HG02973 (cell line): ENCODE measurements around the gene IFNGR1.
A peak's percentile ranks its signal among the peaks of the same experiment; 100 is the strongest.
"Not testable (repeated sequence)": the region's sequence is repeated elsewhere in the genome, so short reads cannot be mapped to it uniquely, and the experiment has no call there.

Experiments
- ATAC-seq: cut with Tn5 transposase; IDR thresholded peaks from one replicate; pipeline ENCODE4 v1.9.1; 2021; ENCODE audit warnings: moderate library complexity; ENCODE audit not compliant: unreplicated experiment

IFNGR1 gene

GRCh38 chr6:137236581-137237355 is 17.6 kb upstream of the IFNGR1 start:
- no peak for ATAC-seq

- ATAC-seq, result no peak
These were observed 16.5 kb upstream of the IFNGR1 start for GRCh38 chr6:137235686-137236085.

- peak; percentile 63 for ATAC-seq
These were observed 15.0 kb upstream of the IFNGR1 start for GRCh38 chr6:137233911-137234863.

GRCh38 chr6:137231895-137232294 is 12.7 kb upstream of the IFNGR1 start:
- no peak for ATAC-seq

- no peak for ATAC-seq
These were observed 11.9 kb upstream of the IFNGR1 start for GRCh38 chr6:137230956-137231555.

- ATAC-seq, result no peak
These were observed 11.4 kb upstream of the IFNGR1 start for GRCh38 chr6:137230547-137230946.

GRCh38 chr6:137229075-137229759 is 10.0 kb upstream of the IFNGR1 start:
- ATAC-seq, result no peak

- ATAC-seq, result peak; percentile 56
These were observed 8.7 kb upstream of the IFNGR1 start for GRCh38 chr6:137227871-137228302.

- no peak for ATAC-seq
These were observed 7.5 kb upstream of the IFNGR1 start for GRCh38 chr6:137226697-137227096.

GRCh38 chr6:137224799-137225198 is 5.6 kb upstream of the IFNGR1 start:
- peak; percentile 51 for ATAC-seq

- no peak for ATAC-seq
These were observed 4.4 kb upstream of the IFNGR1 start for GRCh38 chr6:137223370-137224131.

GRCh38 chr6:137222381-137222780 is 3.2 kb upstream of the IFNGR1 start:
- ATAC-seq, result no peak

- peak; percentile 2 for ATAC-seq
These were observed 573 bp upstream of the IFNGR1 start for GRCh38 chr6:137219664-137220252.

- peak; percentile 44 for ATAC-seq
These were observed 690 bp downstream of the IFNGR1 start for GRCh38 chr6:137218473-137218916.

- ATAC-seq, result peak; percentile 22
These were observed 1.2 kb downstream of the IFNGR1 start for GRCh38 chr6:137217801-137218472.

GRCh38 chr6:137216875-137217553 is 2.2 kb downstream of the IFNGR1 start:
- ATAC-seq, result no peak

- no peak for ATAC-seq
These were observed 3.1 kb downstream of the IFNGR1 start for GRCh38 chr6:137216106-137216505.

GRCh38 chr6:137215630-137216029 is 3.6 kb downstream of the IFNGR1 start:
- ATAC-seq, result not testable (repeated sequence)
